DMS53 treated with DMSO at 0.1 percent for 48 hours (cell line): ENCODE results near the gene FNTB.
A peak's percentile ranks its signal among the peaks of the same experiment; 100 is the strongest.

ENCODE experiments used
- DNase-seq: peaks from one replicate; lab custom pipeline; 2025; ENCODE audit not compliant: unreplicated experiment; lab: John Stamatoyannopoulos, UW

FNTB gene

DNA sequence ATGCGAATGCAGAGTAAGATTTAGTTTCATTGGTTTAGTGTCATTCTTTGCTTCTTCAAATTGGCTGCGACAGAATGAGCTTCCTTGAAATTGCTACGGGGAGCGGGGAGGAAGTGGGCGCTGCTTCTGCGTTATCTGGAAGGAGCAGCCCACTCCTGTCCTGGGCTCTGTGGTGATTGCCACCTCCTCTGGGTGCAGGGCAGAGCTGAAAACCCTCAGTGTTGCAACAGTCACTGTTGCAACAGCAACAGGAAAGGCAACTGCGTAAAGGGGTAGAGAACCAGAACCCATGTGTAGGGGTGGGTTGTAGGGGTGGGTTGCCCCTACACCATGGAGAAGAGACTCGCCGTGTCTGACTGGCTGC, 57.9 kb downstream of the FNTB start:
- no peak for DNase-seq

DNA sequence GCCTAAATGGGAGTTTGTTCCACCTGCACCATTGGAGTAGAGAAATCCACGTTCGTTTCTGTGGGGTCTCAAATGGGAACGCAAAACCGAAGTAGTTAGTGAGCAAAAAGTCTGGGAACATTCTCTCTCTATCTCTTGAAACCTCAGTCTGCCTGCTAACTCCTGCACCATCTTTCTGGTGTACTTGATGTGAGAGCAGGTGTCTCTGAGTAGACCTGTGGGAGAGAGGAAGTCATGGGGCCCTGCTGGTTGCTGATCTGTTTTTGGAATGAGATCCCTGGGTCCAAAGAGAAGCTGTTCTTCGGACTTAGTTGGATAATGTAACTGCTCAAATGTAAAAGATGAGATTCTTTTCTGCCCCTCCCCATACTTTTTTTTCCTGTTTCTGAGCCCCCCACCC, 58.3 kb downstream of the FNTB start:
- DNase-seq = no peak

DNA sequence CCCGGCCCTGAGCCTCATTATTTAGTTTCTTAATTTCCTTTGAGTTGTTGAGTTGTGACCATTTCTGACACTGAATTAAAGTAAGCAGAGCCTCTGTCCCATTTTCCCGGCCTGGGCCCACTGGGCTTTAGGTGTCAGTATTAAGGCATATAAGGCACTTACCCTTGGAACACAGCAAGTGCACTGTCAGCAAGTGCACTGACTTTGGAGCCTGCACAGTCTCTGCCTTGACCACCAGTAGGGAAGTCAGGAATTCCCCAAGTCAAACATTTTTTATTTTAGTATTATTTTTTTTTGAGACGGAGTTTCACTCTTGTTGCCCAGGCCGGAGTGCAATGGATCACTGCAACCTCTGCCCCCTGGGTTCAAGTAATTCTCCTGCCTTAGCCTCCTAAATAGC, 59.0 kb downstream of the FNTB start:
- DNase-seq = no peak

DNA sequence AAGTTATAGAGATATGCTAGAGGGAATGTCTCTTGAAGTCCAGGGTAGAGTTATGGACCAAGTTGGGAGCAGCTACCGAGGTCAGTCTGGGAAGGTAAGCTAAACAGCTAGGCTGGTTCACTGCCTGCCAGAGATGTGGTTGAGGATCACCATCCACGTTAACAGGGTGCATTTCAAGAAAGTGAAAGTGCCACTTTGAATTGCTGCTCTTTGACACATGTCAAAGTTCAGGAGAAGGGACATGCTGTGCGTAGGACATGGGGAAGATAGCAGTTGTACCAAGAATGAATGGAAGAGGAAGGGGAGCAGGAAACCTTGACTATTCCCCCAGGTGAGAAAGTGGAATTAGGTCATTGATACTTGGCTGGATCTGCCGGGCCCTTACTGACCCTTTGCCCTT, 66.1 kb downstream of the FNTB start:
- no peak for DNase-seq

DNA sequence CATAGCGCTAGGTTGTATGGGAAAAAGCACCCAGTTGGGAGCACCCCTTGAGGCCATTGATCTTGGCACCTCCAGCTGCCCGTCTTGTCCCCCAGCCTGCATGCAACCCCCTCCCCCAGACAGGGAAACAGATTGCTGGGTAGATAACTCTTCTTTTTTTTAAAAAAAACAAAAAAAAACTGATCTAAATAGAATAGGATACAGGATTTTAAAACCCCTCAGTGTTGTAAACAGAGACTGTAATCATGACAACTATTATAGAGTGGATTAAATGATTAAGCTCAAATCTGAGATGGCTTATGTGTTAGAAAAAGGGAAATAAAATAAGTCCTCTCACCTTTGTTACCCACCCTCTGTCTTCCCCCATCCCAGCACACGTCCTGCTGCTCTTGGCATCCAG, 66.8 kb downstream of the FNTB start:
- DNase-seq = no peak

DNA sequence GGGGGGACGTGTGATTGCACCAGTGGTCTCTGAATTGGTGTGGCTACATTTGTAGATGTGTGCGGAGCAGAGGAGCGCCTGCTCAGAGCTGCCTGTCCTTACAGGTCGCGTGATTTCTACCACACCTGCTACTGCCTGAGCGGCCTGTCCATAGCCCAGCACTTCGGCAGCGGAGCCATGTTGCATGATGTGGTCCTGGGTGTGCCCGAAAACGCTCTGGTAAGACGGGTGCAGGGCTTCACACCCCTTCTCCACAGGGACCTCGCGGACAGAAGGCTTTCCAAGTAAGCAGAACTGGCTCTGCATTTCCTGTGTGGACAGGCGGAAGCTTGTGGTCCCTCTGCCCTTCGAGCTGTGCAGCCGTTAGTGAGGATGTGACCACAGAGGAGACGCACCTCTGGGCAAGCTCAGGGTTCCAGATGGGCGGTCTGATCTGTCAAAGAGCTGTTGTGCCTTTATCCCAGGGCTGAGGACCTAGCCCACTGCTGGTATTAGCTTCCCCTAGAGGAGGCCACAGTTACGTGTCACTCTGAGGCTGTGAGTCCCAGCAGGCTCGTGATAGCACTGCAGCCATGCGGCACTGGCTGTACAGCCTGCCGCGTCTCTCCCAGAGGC, 67.9 kb downstream of the FNTB start:
- no peak for DNase-seq

DNA sequence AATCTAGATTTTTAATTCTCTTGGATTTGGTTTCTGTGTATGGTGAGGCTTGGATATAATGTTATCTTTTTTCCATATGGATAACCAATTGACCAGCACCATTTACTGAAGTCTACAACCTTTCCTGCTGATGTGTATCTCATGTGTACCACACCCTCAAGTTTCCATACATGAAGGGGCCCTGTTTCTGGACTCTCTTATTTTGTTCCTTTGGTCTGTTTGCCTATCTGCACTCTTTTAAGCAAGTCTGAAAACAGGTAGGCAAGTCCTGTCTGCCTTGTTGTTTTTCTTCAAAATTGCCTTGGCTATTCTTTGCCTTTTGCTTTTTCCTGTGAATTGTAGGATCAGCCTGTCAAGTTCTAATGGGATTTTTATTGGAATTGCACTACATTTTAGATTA, 71.0 kb downstream of the FNTB start:
- DNase-seq = no peak

DNA sequence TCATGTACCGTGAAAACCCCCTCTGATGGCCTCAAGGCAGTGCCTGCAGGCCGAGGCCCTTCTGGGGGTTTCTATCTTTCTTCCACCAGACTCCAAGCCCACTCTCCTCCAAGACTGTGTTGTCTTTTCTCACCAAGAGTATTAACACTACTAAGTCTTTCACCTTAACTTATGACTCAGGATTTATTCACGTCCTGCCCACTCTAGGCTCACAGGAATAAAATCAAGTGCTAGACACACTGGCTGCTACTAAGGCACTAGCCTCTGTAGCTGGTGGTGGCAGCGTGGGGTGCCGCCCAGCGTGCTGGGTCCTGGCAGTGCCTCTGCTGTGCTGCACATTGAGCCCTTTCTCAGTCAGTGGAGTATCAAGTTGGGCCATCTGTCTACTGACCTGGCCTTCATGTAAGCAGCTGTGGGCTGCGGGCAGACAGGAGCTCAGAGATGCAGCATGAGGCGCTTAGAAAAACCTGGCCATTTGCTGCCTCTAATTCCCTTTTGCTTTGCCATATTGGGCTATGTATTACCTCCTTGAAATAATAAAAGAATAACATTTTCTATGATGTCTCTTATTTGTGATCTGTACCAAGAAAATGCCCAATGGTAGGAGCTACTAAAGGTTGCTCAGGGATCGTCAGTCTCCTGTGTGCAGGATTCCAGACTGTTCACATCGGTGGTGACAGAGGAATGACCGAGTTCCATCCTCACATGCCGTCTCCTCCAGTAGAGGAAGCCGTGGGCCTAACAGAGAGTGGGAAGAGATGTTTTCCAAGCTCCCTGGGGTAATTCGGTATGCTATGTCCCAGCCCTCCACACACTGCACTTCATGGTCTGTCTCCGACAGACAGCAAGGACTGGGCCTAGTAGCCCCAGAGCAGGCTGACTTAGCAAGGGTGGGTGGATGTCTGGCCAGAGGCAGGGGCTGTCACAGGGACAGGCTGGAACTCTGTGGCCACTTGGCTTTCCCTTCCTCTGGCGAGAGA, 75.7 kb downstream of the FNTB start:
- no peak for DNase-seq

DNA sequence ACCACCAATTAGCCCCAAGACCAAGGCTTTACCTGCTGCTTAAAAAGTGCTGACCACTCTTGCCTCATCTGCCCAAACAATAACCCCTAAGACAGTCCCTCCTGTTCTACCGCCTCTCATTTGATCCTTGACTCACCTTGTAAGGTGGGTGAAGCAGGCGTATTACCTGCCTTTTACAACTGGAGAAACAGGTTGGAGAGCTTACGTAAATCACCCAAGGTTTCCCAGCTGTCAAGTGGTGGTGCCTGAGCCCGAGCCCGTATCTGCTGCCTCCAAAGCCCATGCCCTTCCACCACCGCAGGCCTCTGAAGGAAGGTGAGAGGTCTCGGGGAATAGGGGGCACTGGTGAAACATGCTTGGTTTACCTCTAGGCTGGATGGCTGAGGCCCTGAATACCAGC, 79.0 kb downstream of the FNTB start:
- DNase-seq = no peak

DNA sequence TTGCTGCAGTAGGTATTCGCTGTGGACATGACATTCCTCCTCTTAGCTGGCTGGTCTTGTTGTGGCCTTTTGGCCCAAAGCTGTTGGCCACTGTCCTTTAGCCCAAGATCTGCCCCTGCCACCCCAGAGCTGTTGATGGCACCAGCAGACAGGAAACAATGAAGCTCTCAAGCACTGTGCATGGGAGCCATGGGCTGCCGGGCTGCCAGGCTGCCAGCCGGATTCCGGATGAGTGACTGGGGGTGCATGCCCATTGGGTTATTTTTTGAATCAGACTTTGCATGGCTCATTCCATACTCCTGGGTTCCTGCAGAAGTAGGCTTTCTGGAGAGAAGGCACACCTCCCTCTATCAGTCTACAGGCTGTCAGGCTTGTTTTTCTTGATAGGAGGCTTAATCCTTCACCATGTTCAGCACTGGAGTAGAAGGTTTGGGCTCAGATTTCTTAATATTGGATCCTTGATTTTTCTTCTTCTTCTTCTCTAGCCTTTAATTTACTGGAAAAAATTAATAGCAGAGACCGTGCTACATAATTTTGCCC, 83.2 kb downstream of the FNTB start:
- no peak for DNase-seq

DNA sequence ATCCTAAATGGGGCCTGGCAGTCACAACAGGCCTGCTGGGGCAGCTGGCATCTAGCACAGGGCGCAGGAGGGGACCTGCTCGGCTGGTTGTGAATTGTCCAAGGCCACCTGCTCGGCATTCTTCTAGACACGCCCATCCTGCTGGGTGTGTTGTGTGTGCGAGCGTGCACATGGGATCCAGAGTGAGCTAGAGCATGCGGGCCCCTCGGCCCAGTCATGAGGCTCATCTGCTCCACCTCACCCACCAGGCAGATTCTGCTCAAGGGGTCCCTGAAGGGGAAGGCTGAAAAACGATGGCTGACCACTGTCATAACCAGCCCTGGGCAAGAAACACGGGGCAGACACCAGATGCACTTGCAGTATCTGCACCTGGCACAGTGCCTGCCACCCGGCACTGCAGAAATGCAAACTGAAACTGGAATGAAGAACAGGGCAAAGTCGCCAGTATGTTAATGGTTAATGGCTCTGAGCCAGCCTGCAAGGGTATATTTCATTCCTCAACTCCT, 83.8 kb downstream of the FNTB start:
- peak; percentile 82 for DNase-seq

DNA sequence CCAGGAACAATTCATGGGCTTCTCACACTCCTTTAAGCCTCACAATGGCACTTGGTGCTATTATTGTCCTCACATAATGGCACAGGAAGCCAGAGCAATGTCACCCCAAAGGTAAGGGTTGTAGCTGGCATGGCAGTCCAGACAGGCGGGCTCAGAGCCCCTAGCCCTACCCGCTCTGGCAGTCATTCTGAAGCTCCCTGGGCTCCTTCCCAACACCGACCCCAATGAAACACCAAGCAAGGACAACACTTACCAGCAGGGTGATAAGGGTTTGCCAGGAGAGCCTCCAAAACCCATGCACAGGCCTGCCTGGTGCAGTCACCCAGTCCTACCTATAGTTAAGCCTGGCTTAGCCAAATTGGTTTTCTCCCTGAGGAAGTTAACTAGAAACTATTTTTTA, 84.8 kb downstream of the FNTB start:
- no peak for DNase-seq

DNA sequence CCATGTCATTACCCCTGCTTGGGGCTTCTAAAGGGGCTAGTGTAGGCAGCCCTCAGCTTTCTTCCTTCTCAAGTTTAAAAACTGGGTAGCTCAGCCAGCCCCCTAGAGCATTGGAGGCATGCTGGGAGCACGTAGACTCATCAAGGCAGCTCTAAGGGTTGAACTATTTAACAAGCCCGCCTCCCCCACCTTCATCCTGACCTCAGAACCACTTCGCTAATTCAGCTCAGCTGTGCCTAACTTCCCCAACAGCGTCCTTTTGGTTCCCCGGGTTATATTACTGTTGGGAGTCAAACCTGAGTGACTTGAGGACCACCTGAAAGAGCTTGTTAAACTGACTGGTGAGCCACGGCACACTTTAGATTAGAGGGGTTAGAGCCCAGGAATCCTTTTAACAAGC, 85.6 kb downstream of the FNTB start:
- DNase-seq = no peak

DNA sequence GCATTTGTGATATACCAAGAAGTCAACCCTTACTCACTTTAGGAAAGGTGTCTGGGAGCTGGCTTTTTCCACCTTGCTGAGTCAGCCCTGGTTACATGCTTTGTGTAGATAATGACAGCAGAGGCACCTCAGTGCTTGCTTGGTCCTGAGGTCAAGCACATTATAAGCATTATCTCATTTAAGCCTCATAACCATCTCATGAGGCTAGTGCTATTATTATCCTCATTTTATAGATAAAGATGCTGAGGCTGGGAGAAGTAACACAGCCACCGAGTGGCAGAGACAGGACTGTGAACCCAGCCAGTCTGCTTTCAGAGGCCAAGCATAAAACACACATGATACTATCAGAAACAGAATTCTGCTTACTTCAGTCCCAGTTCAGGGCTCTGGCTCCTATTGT, 86.2 kb downstream of the FNTB start:
- no peak for DNase-seq

DNA sequence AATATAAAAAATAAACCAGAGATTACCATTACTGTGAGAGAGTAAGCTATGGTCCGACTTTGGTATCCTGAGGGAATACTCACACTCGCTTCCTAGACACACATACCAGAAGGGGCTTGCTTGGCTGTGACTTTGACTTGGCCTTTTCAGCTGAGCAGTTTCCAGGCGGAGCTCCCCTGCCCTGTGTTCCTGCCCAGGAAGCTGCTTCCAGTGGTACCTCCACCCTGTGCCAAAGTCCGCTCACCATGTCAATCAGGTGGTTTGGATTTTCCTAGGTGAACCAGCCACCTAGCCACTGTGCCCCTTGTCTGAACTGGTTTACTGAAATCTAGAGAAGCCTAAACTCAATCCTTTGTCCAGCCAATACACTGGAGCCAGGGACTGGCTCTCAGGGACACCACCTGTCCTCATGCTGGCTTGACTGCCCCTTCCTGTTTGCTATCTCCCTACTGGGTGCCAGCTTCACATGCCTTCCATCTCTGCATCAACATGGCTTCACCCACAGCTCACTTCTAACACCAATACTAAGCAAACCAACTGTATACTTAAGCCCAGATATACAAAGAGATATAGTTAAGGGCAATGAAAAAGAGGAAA, 87.0 kb downstream of the FNTB start:
- DNase-seq = no peak

DNA sequence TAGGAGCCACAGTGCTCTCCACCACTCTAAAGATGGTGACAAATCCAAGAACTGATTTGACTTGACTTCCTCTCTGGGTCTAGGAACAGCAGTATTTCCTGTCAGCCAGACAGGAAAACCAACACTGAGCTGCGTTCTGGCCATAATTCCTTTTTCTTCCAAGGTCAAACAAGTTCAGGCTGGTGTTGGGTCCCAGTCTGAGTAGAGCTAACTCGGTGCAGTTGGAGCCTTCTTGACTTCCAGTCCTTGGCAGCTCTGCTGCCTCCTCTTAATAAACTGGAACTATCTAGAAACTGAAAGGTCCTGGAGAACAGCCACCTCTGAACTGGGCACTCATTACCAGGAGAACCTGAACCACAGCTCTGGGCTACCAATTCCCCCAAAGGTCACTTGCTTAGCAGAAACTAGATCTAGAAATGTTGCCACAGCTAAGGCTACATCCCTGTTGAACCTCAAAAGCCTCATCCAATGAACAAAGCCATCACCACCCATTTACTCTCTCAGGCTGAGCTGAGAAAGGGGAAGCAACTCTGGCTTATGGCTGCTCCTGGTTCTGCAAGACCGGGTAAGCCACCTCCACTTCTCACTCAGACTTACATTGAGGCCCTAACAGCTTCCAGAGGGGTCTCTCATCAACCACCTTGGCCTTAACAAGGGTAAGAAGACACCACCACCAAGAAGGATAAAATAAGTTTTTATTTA, 87.9 kb downstream of the FNTB start:
- DNase-seq = no peak

DNA sequence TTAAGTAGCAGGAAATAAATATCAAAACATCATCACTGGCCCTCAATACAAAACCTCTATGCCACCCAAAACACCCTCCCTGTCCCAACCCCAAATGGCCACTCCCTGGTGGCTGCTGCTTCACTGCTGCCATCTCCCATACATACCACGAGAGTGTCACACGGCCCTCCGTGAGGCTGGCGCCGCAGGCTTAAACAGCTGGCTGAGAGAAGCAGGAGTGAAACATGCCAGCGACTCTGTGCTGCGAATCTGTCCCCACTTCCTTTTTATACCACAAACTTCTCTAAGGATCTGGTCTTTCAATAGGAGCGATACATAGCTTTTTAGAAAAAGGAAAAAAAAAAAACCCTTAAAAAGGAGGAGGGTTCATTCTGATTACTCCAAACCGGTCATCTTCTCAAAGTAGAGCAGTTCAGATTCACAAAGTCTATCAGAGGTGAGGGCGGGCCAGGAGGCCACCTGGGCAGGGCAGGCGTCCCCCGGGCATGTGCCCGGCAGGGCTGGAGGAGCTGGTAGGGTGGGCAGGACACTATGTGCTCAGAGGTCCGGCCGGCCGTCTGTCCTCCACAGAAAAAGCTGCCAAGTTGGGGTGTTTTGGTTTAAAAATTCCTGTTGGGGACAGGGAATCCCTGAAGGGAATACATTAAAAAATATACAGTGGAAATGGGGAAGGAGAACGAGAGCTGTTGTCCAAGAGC, 89.1 kb downstream of the FNTB start:
- no peak for DNase-seq

DNA sequence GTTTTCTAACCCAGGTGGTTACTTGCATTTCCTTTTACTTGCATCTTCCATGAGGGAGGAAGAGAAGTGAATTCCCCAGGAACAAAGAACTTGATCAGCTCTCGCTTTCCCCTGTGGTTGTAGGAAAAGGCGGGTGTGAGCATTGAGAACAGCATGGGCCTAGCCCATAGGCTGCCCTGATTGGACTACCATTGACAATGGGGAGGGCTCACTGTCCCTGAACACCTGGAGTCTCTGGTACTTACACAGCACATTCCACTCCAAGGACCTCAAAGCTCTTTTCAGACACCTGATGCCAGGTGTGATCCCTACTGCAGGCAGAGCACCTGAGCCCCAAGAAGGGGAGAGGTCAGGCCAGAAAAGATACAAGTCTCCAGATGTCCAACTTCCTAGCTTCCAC, 90.6 kb downstream of the FNTB start:
- DNase-seq = no peak

DNA sequence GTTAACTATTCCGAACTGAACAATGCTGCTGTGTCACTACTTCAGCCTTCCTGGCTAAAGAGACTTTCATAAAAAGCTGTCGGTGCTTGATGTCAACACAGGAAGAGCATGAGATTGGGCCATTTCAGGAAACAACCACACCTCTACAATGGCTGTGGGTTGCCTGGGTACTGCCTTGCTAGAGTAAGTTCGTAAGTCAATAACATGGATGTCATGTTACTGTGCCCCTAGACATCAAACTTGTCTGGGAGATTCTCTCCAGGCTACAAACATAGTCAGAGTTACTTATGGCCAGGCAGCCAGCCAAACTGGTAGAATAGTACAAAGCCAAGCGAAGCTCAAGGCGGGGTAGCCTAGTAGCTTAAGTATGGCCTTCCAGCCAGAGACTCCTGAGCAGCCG, 92.5 kb downstream of the FNTB start:
- DNase-seq = no peak

DNA sequence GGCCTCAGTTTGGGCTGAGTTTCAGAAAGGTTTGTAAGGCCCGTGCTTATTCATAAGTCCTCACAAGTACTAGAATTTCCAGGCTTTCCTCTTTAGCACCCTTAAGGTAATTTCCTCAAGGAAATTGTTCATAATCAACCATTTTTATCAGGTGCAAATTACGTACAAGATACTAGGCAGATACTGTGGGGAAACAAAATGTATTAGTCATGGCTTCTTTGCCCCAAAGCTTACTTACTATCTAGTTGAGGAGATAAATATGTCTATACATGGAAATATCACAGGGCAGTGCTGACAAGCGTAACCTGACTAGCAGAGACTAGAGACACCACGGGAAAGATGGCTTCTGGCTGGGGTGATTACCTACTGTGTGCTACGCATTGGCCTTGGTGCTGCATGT, 93.1 kb downstream of the FNTB start:
- DNase-seq = no peak
